ENCODE data around the gene INPP4B.

INPP4B gene

GRCh38 chr4:142846108-142846728, at the start of gene INPP4B:
TSS of gene INPP4B (minus strand) at chr4:142846301.
- peak in 47 of 56 donors; percentile 1 to 86 (median 61) for DNase-seq

- no peak for DNase-seq
Measured at GRCh38 chr4:142893012-142893411, 46.9 kb upstream of the INPP4B start.

- no peak for DNase-seq
Measured at GRCh38 chr4:142886566-142886965, 40.5 kb upstream of the INPP4B start.

GRCh38 chr4:142883040-142883832, 37.1 kb upstream of the INPP4B start:
- peak in 1 of 56 donors; percentile 0 for DNase-seq

- no peak for DNase-seq
Measured at GRCh38 chr4:142882159-142882558, 36.1 kb upstream of the INPP4B start.

GRCh38 chr4:142881331-142881730, 35.2 kb upstream of the INPP4B start:
- no peak for DNase-seq

- DNase-seq = no peak
Measured at GRCh38 chr4:142875117-142875516, 29.0 kb upstream of the INPP4B start.

- DNase-seq = no peak
Measured at GRCh38 chr4:142874684-142875083, 28.6 kb upstream of the INPP4B start.

- no peak for DNase-seq
Measured at GRCh38 chr4:142866685-142867084, 20.6 kb upstream of the INPP4B start.

- no peak for DNase-seq
Measured at GRCh38 chr4:142861351-142861750, 15.2 kb upstream of the INPP4B start.

GRCh38 chr4:142858965-142859364, 12.9 kb upstream of the INPP4B start:
- no peak for DNase-seq

- no peak for DNase-seq
Measured at GRCh38 chr4:142858446-142858845, 12.3 kb upstream of the INPP4B start.

GRCh38 chr4:142856576-142856975, 10.5 kb upstream of the INPP4B start:
- no peak for DNase-seq

GRCh38 chr4:142850478-142850877, 4.4 kb upstream of the INPP4B start:
- DNase-seq = no peak

- peak in 40 of 56 donors; percentile 1 to 79 (median 37) for DNase-seq
Measured at GRCh38 chr4:142846729-142847596, 862 bp upstream of the INPP4B start.

GRCh38 chr4:142845293-142846107, 601 bp downstream of the INPP4B start:
- DNase-seq = peak in 31 of 56 donors; percentile 7 to 56 (median 35)

GRCh38 chr4:142844782-142845181, 1.3 kb downstream of the INPP4B start:
- no peak for DNase-seq

- DNase-seq = no peak
Measured at GRCh38 chr4:142840516-142841123, 5.5 kb downstream of the INPP4B start.

GRCh38 chr4:142838778-142839177, 7.3 kb downstream of the INPP4B start:
- DNase-seq = no peak

GRCh38 chr4:142832022-142832421, 14.1 kb downstream of the INPP4B start:
- no peak for DNase-seq

Measured in nucleus accumbens (tissue), 56 donors.